Gastrocnemius medialis (tissue), 4 donors: ENCODE data around the gene IL12RB1. TPM values are rescaled to one million over a fixed set of nuclear protein-coding genes. Genes with fewer than 3 reads are reported as not detected.

ENCODE experiments used
- ATAC-seq, 2 donors: fragments of 150-250 bp; one replicate each; pipeline ENCODE4 v1.9.1; 2016
- DNase-seq, 2 donors: peaks; one replicate each; pipeline ENCODE4 v3.0.0-alpha.2; 2019
- H3K27ac ChIP-seq, 4 donors: fragments of 200-600 bp; sonication (generic); 1 replicate in 1 of 4; 2 replicates in 3 of 4; pipeline ENCODE4 v1.5.1; 2016 to 2018; ENCODE audit warnings: mild to moderate bottlenecking in 2 of 4, moderate library complexity in 1 of 4
- H3K27me3 ChIP-seq, 3 donors: fragments of 200-600 bp; sonication (generic) in 2 of 3; 1 replicate in 1 of 3; 2 replicates in 2 of 3; pipeline versions ENCODE4 v1.5.1 to v1.6.0; 2016 to 2019; ENCODE audit warnings: mild to moderate bottlenecking in 1 of 3, moderate library complexity in 1 of 3
- H3K36me3 ChIP-seq, 2 donors: fragments of 200-600 bp; sonication (generic) in 1 of 2; one replicate each; pipeline ENCODE4 v1.5.1; 2017 to 2018
- H3K4me1 ChIP-seq, 2 donors: fragments of 200-600 bp; sonication (generic) in 1 of 2; one replicate each; pipeline ENCODE4 v1.5.1; 2016 to 2017; ENCODE audit warnings: mild to moderate bottlenecking in 2 of 2
- H3K4me3 ChIP-seq, 4 donors: fragments of 200-600 bp; sonication (generic) in 3 of 4; 1 replicate in 1 of 4; 2 replicates in 3 of 4; pipeline ENCODE4 v1.5.1; 2016 to 2019; ENCODE audit warnings: mild to moderate bottlenecking in 2 of 4
- H3K9me3 ChIP-seq, 3 donors: fragments of 200-600 bp; sonication (generic) in 2 of 3; 1 replicate in 1 of 3; 2 replicates in 2 of 3; pipeline ENCODE4 v1.5.1; 2016 to 2019
- CTCF ChIP-seq, 5 experiments: fragments of 450-650 bp in 3 of 5; fragments of 200-600 bp in 2 of 5; sonication (generic) in 2 of 5; IDR thresholded peaks in 4 of 5; conservative IDR thresholded peaks in 1 of 5; 1 replicate in 4 of 5; 2 replicates in 1 of 5; pipeline ENCODE4 v1.5.1; 2016 to 2019; ENCODE audit warnings: antibody characterized with exemption in 5 of 5, mild to moderate bottlenecking in 3 of 5, moderate library complexity in 3 of 5
- POLR2A ChIP-seq, 2 donors: fragments of 450-650 bp; IDR thresholded peaks; one replicate each; pipeline ENCODE4 v1.6.1; 2017; ENCODE audit warnings: antibody characterized with exemption in 2 of 2, mild to moderate bottlenecking in 2 of 2, moderate library complexity in 2 of 2
- in situ Hi-C, 4 donors: fragments of 200-750 bp; cut with MboI; loops; one replicate each; pipeline versions ENCODE4 v1.15.0 to v1.8.0; 2017; ENCODE audit warnings: low sequenced_read_pairs in 4 of 4
- intact Hi-C: fragments of 100-400 bp; cut with DNase I; formaldehyde crosslinking; loops from one replicate; pipeline ENCODE4 v1.15.1; 2023; ENCODE audit warnings: low total_unique reads
- total RNA-seq, 4 donors: library from RNA; depleted of rRNA; stranded (reverse); fragments of >200 nt; gene quantifications; one replicate each; pipeline versions ENCODE4 v1.1.0 to v1.2.3, GENCODE V29; 2016

The IL12RB1 gene
- total RNA-seq, 4 donors from 2014 or later: 0.16 to 0.20 TPM; not detected in 2

GRCh38 chr19:18021121-18021755, 65.5 kb downstream of the IL12RB1 start:
- H3K36me3 ChIP-seq: no peaks in the 10 kb centered on the region
- ATAC-seq (peak; percentile 10 to 13), DNase-seq (peak; percentile 92)
- H3K4me1 ChIP-seq: peaks cover 68 to 75% of the 10 kb centered on the region in 2 donors
- intact Hi-C loops: loop anchor here (5.0 to 10.0 kb wide), 3 partner anchors 261 to 1554 kb away; partner anchors contain the start of genes JUND and SLC25A42
- no peaks in the 10 kb centered on the region for H3K9me3 ChIP-seq
- H3K27me3 ChIP-seq: no peaks in the 10 kb centered on the region
- peak overlapping the region in 3 of 4 donors; percentile 18 to 54 (median 30) for H3K4me3 ChIP-seq
- TF ChIP-seq CTCF (IDR thresholded peaks at IDR 0.05 in 4 of 5, conservative IDR thresholded peaks at IDR 0.05 in 1 of 5): peak in 1 of 5 experiments; percentile 34
- peak in 1 of 2 donors; percentile 60 for TF ChIP-seq POLR2A (IDR thresholded peaks at IDR 0.05)
- H3K27ac ChIP-seq: peak overlapping the region; percentile 89 to 100 (median 95)
- in situ Hi-C loops: no loop called here

DNA sequence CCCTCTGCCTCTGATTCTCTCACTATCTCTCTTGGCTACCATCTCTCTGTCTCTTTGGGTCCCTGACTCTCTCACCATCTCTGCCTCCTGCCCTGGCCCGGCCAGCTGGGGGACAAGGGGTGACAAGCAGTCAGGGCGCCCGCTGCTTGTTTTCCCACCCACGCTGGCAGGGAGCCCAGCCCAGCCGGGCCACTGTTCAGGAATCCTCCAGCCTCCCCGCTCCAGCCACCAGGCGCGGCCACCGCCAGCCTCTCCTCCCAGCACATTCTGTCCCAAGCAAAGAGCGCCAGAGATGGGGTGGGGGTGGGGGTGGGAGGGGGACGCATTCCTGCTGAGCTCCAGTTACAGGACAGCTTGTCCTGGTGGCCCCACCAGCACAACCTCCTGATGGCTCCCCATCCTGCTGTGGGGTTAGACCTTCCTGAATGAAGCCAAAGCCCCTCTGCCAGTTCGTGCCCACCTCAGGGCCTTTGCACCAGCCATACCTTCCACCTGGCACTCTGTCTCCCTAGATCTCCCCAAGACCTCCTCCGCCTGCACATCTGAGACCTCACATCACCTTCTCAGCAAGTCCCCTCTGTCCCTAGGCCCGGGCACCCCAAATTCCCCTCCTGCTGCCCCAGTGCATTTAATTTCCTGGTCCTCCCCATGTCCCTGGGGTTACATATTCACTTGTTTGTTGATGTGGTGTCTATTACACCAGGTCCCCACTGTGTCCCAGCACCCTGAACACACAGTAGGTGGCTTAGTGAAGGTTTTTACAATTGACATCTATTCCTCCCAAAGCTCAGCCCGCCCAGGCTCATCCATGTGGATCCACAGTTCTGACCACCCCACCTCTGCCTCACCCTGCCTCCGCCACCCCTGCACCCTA, 66.3 kb downstream of the IL12RB1 start:
- TF ChIP-seq CTCF (IDR thresholded peaks at IDR 0.05 in 4 of 5, conservative IDR thresholded peaks at IDR 0.05 in 1 of 5) (peak in 2 of 5 experiments; percentile 32 to 40), POLR2A (IDR thresholded peaks at IDR 0.05) (peak; percentile 66 to 87)
- Histone ChIP-seq H3K36me3 (peaks cover 0 to 3% of the 10 kb centered on the region in 2 donors), H3K27ac (peak overlapping the region; percentile 89 to 100 (median 95)), H3K4me1 (peaks cover 76 to 80% of the 10 kb centered on the region in 2 donors), H3K4me3 (peak overlapping the region in 1 of 4 donors; percentile 3), H3K9me3 (no peaks in the 10 kb centered on the region), H3K27me3 (no peaks in the 10 kb centered on the region)
- intact Hi-C loops: loop anchor here (5.0 to 10.0 kb wide), 3 partner anchors 262 to 1553 kb away; partner anchors contain the start of genes JUND and SLC25A42
- peak; percentile 95 to 99 for DNase-seq
- peak; percentile 19 to 25 for ATAC-seq
- in situ Hi-C loops: no loop called here

GRCh38 chr19:18017275-18018083, 69.3 kb downstream of the IL12RB1 start:
- Histone ChIP-seq H3K4me1 (peaks cover 83 to 87% of the 10 kb centered on the region in 2 donors), H3K9me3 (no peaks in the 10 kb centered on the region), H3K27ac (peak overlapping the region; percentile 89 to 100 (median 95)), H3K4me3 (no peak overlapping the region), H3K36me3 (peaks cover 0 to 33% of the 10 kb centered on the region in 2 donors), H3K27me3 (no peaks in the 10 kb centered on the region)
- intact Hi-C loops (loop anchor here (1.0 to 5.0 kb wide), 2 partner anchors 13 to 1345 kb away; no protein-coding TSS in a partner anchor), in situ Hi-C loops (no loop called here)
- DNase-seq: peak; percentile 89 to 95
- ATAC-seq: peak; percentile 33 to 35
- peak; percentile 54 to 72 for TF ChIP-seq POLR2A (IDR thresholded peaks at IDR 0.05)
- TF ChIP-seq CTCF (IDR thresholded peaks at IDR 0.05 in 4 of 5, conservative IDR thresholded peaks at IDR 0.05 in 1 of 5): peak in 1 of 5 experiments; percentile 39
